Measurements from ENCODE around the gene PRELP. TPM values are rescaled to one million over a fixed set of nuclear protein-coding genes. Genes with fewer than 3 reads are reported as not detected.

The PRELP gene
- total and polyA plus RNA-seq, 2 of the 8 experiments (the other 6 are each of a cell fraction or from before 2014, with no cell fraction given), result 0.13 to 0.23 TPM

DNA sequence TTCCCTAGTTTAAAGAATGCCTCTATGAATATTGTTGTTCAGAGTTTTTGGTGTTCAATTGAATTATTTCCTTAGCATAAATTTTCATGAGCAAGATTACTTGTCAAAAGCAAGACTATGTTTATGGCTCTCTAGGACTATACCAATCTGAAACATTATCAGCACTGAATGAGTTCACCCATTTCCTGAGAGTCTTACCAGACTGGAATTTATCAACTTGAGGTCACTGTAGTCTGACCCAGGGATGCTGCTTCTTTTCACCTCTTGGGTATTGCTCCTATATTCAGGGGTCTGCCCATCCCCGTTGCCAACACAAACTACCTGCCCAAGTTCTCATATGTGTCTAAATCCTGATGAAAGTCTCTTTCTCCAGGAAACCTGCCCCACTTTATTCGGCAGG, 61.0 kb downstream of the PRELP start (continued):
- TF ChIP-seq KDM4A (IDR thresholded peaks at IDR 0.05; ENCODE audit: low read depth, low read length, severe bottlenecking), result no peak
- TF ChIP-seq GTF2F1 (IDR thresholded peaks at IDR 0.05; ENCODE audit: borderline replicate concordance, low read depth, low read length), result no peak
- TF ChIP-seq TAF7 (optimal IDR thresholded peaks at IDR 0.05; ENCODE audit: borderline replicate concordance, low read depth, low read length), result no peak
- no peak for TF ChIP-seq EZH2 (IDR thresholded peaks at IDR 0.05; ENCODE audit: low read depth, low read length, severe bottlenecking)
